Subcutaneous adipose tissue (tissue), 4 donors: ENCODE results near the gene DNAJC27. TPM values are rescaled to one million over a fixed set of nuclear protein-coding genes. Genes with fewer than 3 reads are reported as not detected.

ENCODE experiments used
- CTCF ChIP-seq: fragments of 450-650 bp; IDR thresholded peaks from one replicate; pipeline ENCODE4 v1.5.1; 2016; ENCODE audit warnings: low read depth, mild to moderate bottlenecking, control low read depth, antibody characterized with exemption, moderate library complexity
- total RNA-seq, 4 donors: library from RNA; depleted of rRNA; stranded (reverse); fragments of >200 nt; gene quantifications; one replicate each; pipeline ENCODE4 v1.1.0, GENCODE V29; 2016

DNAJC27 gene
- total RNA-seq, 4 donors from 2014 or later: 9.3 to 21.5 (median 12.4) TPM

- no peak for TF ChIP-seq CTCF
Observed at GRCh38 chr2:24950102-24950501, 21.7 kb downstream of the DNAJC27 start.

- no peak for TF ChIP-seq CTCF
Observed at GRCh38 chr2:24948506-24948905, 23.2 kb downstream of the DNAJC27 start.

- TF ChIP-seq CTCF: no peak
Observed at GRCh38 chr2:24947561-24948157, 24.1 kb downstream of the DNAJC27 start.

- TF ChIP-seq CTCF: no peak
Observed at GRCh38 chr2:24945907-24946306, 25.8 kb downstream of the DNAJC27 start.

- TF ChIP-seq CTCF: no peak
Observed at GRCh38 chr2:24943427-24944053, 28.2 kb downstream of the DNAJC27 start.

- TF ChIP-seq CTCF: no peak
Observed at GRCh38 chr2:24939353-24939752, 32.4 kb downstream of the DNAJC27 start.

GRCh38 chr2:24937236-24937635 is 34.5 kb downstream of the DNAJC27 start:
- no peak for TF ChIP-seq CTCF
